Hepatic stellate cell (primary cell): ENCODE results near the gene CRYBG1.

Source experiments
- DNase-seq: peaks from one replicate; pipeline ENCODE4 v3.0.0; 2011; ENCODE audit warnings: low spot score

The CRYBG1 gene

GRCh38 chr6:106360410-106360988 lies at the start of gene CRYBG1:
Gene CRYBG1 (plus strand): TSS chr6:106360717. CDS start chr6:106360909, 192 bp downstream.
- peak; percentile 53 for DNase-seq

- no peak for DNase-seq
These were observed 44.6 kb upstream of the CRYBG1 start for GRCh38 chr6:106315765-106316374.

GRCh38 chr6:106316375-106316766 lies 44.1 kb upstream of the CRYBG1 start:
- no peak for DNase-seq

GRCh38 chr6:106318061-106318460 lies 42.5 kb upstream of the CRYBG1 start:
- no peak for DNase-seq

GRCh38 chr6:106318851-106319250 lies 41.7 kb upstream of the CRYBG1 start:
- no peak for DNase-seq

- DNase-seq, result no peak
These were observed 38.6 kb upstream of the CRYBG1 start for GRCh38 chr6:106321940-106322339.

- peak; percentile 17 for DNase-seq
These were observed 35.7 kb upstream of the CRYBG1 start for GRCh38 chr6:106324726-106325335.

- peak; percentile 98 for DNase-seq
These were observed 35.0 kb upstream of the CRYBG1 start, which contains the start of gene ATG5 for GRCh38 chr6:106325336-106326178. Gene ATG5 (minus strand): TSS chr6:106325760. CDS start chr6:106316208, 9,552 bp downstream.

- DNase-seq, result peak; percentile 19
These were observed 25.7 kb upstream of the CRYBG1 start for GRCh38 chr6:106334646-106335448.

GRCh38 chr6:106339334-106340029 lies 21.0 kb upstream of the CRYBG1 start:
- peak; percentile 80 for DNase-seq

- no peak for DNase-seq
These were observed 13.3 kb upstream of the CRYBG1 start for GRCh38 chr6:106347219-106347618.

GRCh38 chr6:106356378-106356777 lies 4.1 kb upstream of the CRYBG1 start:
- DNase-seq, result no peak

- DNase-seq, result no peak
These were observed 533 bp upstream of the CRYBG1 start for GRCh38 chr6:106359959-106360409.

GRCh38 chr6:106360989-106361430 lies 493 bp downstream of the CRYBG1 start:
- DNase-seq, result no peak

- DNase-seq, result peak; percentile 22
These were observed 3.1 kb downstream of the CRYBG1 start for GRCh38 chr6:106363401-106364138.

GRCh38 chr6:106369739-106370138 lies 9.2 kb downstream of the CRYBG1 start:
- DNase-seq, result no peak

- DNase-seq, result no peak
These were observed 10.1 kb downstream of the CRYBG1 start for GRCh38 chr6:106370639-106371038.

- no peak for DNase-seq
These were observed 12.5 kb downstream of the CRYBG1 start for GRCh38 chr6:106372838-106373501.

- DNase-seq, result no peak
These were observed 13.2 kb downstream of the CRYBG1 start for GRCh38 chr6:106373502-106374239.
